Hematopoietic multipotent progenitor cell (in vitro differentiated cells): Measurements from ENCODE around the gene FRYL. TPM values are rescaled to one million over a fixed set of nuclear protein-coding genes. Genes with fewer than 3 reads are reported as not detected.
A peak's percentile ranks its signal among the peaks of the same experiment; 100 is the strongest.
"Not testable (repeated sequence)": the region's sequence is repeated elsewhere in the genome, so short reads cannot be mapped to it uniquely, and the experiment has no call there.

ENCODE experiments used
- DNase-seq, 3 donors: peaks; one replicate each; pipeline ENCODE4 v3.0.0-alpha.2; 2011 to 2015; ENCODE audit warnings: low read depth in 2 of 3, low spot score in 2 of 3
- total RNA-seq: library from RNA; depleted of rRNA; stranded (reverse); fragments of >200 nt; gene quantifications from one replicate; pipeline ENCODE4 v1.2.3, GENCODE V29; 2012

Gene FRYL
- total RNA-seq, 1 donor: 47.1 TPM

GRCh38 chr4:48752246-48752645, 27.8 kb downstream of the FRYL start:
- DNase-seq: peak in 2 of 3 donors; percentile 23 to 71

- peak in 1 of 3 donors; percentile 32 for DNase-seq
Measured at GRCh38 chr4:48748949-48749596, 31.0 kb downstream of the FRYL start.

GRCh38 chr4:48746608-48747362, 33.3 kb downstream of the FRYL start:
- DNase-seq: no peak

- DNase-seq: not testable (repeated sequence)
Measured at GRCh38 chr4:48745223-48745622, 34.9 kb downstream of the FRYL start.

GRCh38 chr4:48742412-48742811, 37.7 kb downstream of the FRYL start:
- DNase-seq: no peak

- no peak for DNase-seq
Measured at GRCh38 chr4:48739560-48740019, 40.5 kb downstream of the FRYL start.

- DNase-seq: no peak
Measured at GRCh38 chr4:48738856-48739255, 41.2 kb downstream of the FRYL start.

- DNase-seq: not testable (repeated sequence)
Measured at GRCh38 chr4:48728906-48729496, 51.1 kb downstream of the FRYL start.

- DNase-seq: no peak
Measured at GRCh38 chr4:48727666-48728459, 52.2 kb downstream of the FRYL start.

- DNase-seq: no peak
Measured at GRCh38 chr4:48725414-48725813, 54.7 kb downstream of the FRYL start.

- DNase-seq: no peak
Measured at GRCh38 chr4:48722509-48723446, 57.3 kb downstream of the FRYL start.

- no peak for DNase-seq
Measured at GRCh38 chr4:48720459-48720858, 59.6 kb downstream of the FRYL start.

- no peak for DNase-seq
Measured at GRCh38 chr4:48718818-48719465, 61.1 kb downstream of the FRYL start.

GRCh38 chr4:48716285-48716684, 63.8 kb downstream of the FRYL start:
- DNase-seq: not testable (repeated sequence)

GRCh38 chr4:48710446-48711209, 69.5 kb downstream of the FRYL start:
- DNase-seq: no peak

- no peak for DNase-seq
Measured at GRCh38 chr4:48709901-48710300, 70.2 kb downstream of the FRYL start.

- no peak for DNase-seq
Measured at GRCh38 chr4:48708610-48709009, 71.5 kb downstream of the FRYL start.

- no peak for DNase-seq
Measured at GRCh38 chr4:48706736-48707135, 73.3 kb downstream of the FRYL start.

GRCh38 chr4:48705609-48706008, 74.5 kb downstream of the FRYL start:
- no peak for DNase-seq
